Neural progenitor cell (in vitro differentiated cells): ENCODE results near the gene MPC1L. TPM values are rescaled to one million over a fixed set of nuclear protein-coding genes. Genes with fewer than 3 reads are reported as not detected.

Experiments
- DNase-seq: peaks from one replicate; pipeline ENCODE4 v3.0.0-alpha.2; 2016; ENCODE audit warnings: low spot score
- H2AFZ ChIP-seq: fragments of 200-600 bp; sonication (generic); replicated peaks from 2 replicates; pipeline ENCODE4 v1.6.1; 2016; ENCODE audit warnings: antibody characterized with exemption
- H3F3A ChIP-seq: fragments of 200-600 bp; sonication (generic); 2 replicates; pipeline ENCODE4 v1.6.1; 2016; ENCODE audit warnings: antibody characterized with exemption, low read depth
- H3K27ac ChIP-seq: fragments of 200-600 bp; sonication (generic); 2 replicates; pipeline ENCODE4 v1.5.1; 2016; ENCODE audit warnings: mild to moderate bottlenecking
- H3K27me3 ChIP-seq: fragments of 200-600 bp; sonication (generic); 2 replicates; pipeline ENCODE4 v1.6.1; 2016; ENCODE audit warnings: mild to moderate bottlenecking, moderate library complexity
- H3K36me3 ChIP-seq: fragments of 200-600 bp; sonication (generic); 2 replicates; pipeline ENCODE4 v1.5.1; 2016
- H3K4me1 ChIP-seq: fragments of 200-600 bp; sonication (generic); 2 replicates; pipeline ENCODE4 v1.6.1; 2016; ENCODE audit warnings: mixed run types
- H3K4me2 ChIP-seq: fragments of 200-600 bp; sonication (generic); 2 replicates; pipeline ENCODE4 v1.6.1; 2016
- H3K4me3 ChIP-seq: fragments of 200-600 bp; sonication (generic); 2 replicates; pipeline ENCODE4 v1.5.1; 2016
- H3K79me2 ChIP-seq: fragments of 200-600 bp; sonication (generic); 2 replicates; pipeline ENCODE4 v1.6.1; 2016; ENCODE audit warnings: low read depth
- H3K9ac ChIP-seq: fragments of 200-600 bp; sonication (generic); 2 replicates; pipeline ENCODE4 v1.6.1; 2016
- H3K9me3 ChIP-seq: fragments of 200-600 bp; sonication (generic); 2 replicates; pipeline ENCODE4 v1.5.1; 2016; ENCODE audit warnings: low read depth
- H4K20me1 ChIP-seq: fragments of 200-600 bp; sonication (generic); 2 replicates; pipeline ENCODE4 v1.6.1; 2016; ENCODE audit warnings: low read depth
- H3K27ac Mint-ChIP-seq: 3 replicates; pipeline ENCODE4 v1.8.0; 2021; ENCODE audit warnings: mixed read lengths
- H3K27me3 Mint-ChIP-seq: 2 replicates; pipeline ENCODE4 v1.8.0; 2022; ENCODE audit warnings: low read depth, mild to moderate bottlenecking, inconsistent platforms, moderate library complexity, mixed read lengths; ENCODE audit not compliant: insufficient read depth
- H3K36me3 Mint-ChIP-seq: 3 replicates; pipeline ENCODE4 v1.8.0; 2021; ENCODE audit warnings: mixed read lengths
- H3K4me1 Mint-ChIP-seq: 3 replicates; pipeline ENCODE4 v1.8.0; 2021; ENCODE audit warnings: mixed read lengths
- H3K4me3 Mint-ChIP-seq: 3 replicates; pipeline ENCODE4 v1.8.0; 2021; ENCODE audit warnings: mild to moderate bottlenecking, moderate library complexity, mixed read lengths
- H3K9me3 Mint-ChIP-seq: 3 replicates; pipeline ENCODE4 v1.8.0; 2020; ENCODE audit warnings: mixed read lengths
- CTCF ChIP-seq: fragments of 200-600 bp; sonication (generic); IDR thresholded peaks from 2 replicates; pipeline ENCODE4 v1.5.1; 2017; ENCODE audit warnings: antibody characterized with exemption, mild to moderate bottlenecking
- EZH2 ChIP-seq: fragments of 200-600 bp; sonication (generic); IDR thresholded peaks from 2 replicates; pipeline ENCODE4 v1.6.1; 2017; ENCODE audit warnings: antibody characterized with exemption, mild to moderate bottlenecking, moderate library complexity
- EZH2phosphoT487 ChIP-seq: fragments of 200-600 bp; sonication (generic); IDR thresholded peaks from 2 replicates; pipeline ENCODE4 v1.6.1; 2017; ENCODE audit warnings: antibody characterized with exemption
- total RNA-seq: library from RNA; depleted of rRNA; stranded (reverse); fragments of >200 nt; gene quantifications from 2 replicates; pipeline ENCODE4 v1.2.3, GENCODE V29; 2015; ENCODE audit warnings: low replicate concordance

Gene MPC1L
- total RNA-seq, 1 donor from 2014 or later = not detected

GRCh38 chrX:40671126-40671525 is 47.9 kb downstream of the MPC1L start:
- H3K4me2 ChIP-seq = no peak overlapping the region
- H3K27ac Mint-ChIP-seq = no peak overlapping the region
- no peak for TF ChIP-seq EZH2
- no peak for TF ChIP-seq CTCF
- TF ChIP-seq EZH2phosphoT487 = no peak
- no peaks in the 10 kb centered on the region for H3K9me3 Mint-ChIP-seq
- H3K4me1 ChIP-seq = peaks cover 8% of the 10 kb centered on the region
- H3K4me3 ChIP-seq = no peak overlapping the region
- H3K36me3 Mint-ChIP-seq = peaks cover 19% of the 10 kb centered on the region
- no peak overlapping the region for H3K9ac ChIP-seq
- H3K4me1 Mint-ChIP-seq = no peaks in the 10 kb centered on the region
- peaks cover 2% of the 10 kb centered on the region for H3K27me3 Mint-ChIP-seq
- H3K27ac ChIP-seq = no peak overlapping the region
- H2AFZ ChIP-seq = no peak overlapping the region
- no peaks in the 10 kb centered on the region for H3K9me3 ChIP-seq
- H4K20me1 ChIP-seq = no peaks in the 10 kb centered on the region
- H3K4me3 Mint-ChIP-seq = no peak overlapping the region
- H3K27me3 ChIP-seq = no peaks in the 10 kb centered on the region
- no peaks in the 10 kb centered on the region for H3K36me3 ChIP-seq
- H3K79me2 ChIP-seq = no peaks in the 10 kb centered on the region
- DNase-seq = no peak
- peaks cover 8% of the 10 kb centered on the region for H3F3A ChIP-seq

Other genes starting within 250 kb of the MPC1L start
- 70.1 and 88.1 TPM in 2 replicates for gene ATP6AP2, start 42.5 kb upstream of the MPC1L start, total RNA-seq
- gene CXorf38, start 24.1 kb downstream of the MPC1L start, total RNA-seq = 11.5 and 12.7 TPM in 2 replicates
- 43.0 and 56.4 TPM in 2 replicates for gene MED14, start 112.1 kb downstream of the MPC1L start, total RNA-seq